Esophagus muscularis mucosa (tissue), 4 donors: Measurements from ENCODE around the gene CD63. TPM values are rescaled to one million over a fixed set of nuclear protein-coding genes. Genes with fewer than 3 reads are reported as not detected.

Source experiments
- DNase-seq: peaks from one replicate; pipeline ENCODE4 v3.0.0-alpha.2; 2017; ENCODE audit errors: extremely low spot score
- H3K27ac ChIP-seq, 4 donors: fragments of 200-600 bp; sonication (generic); replicated peaks in 1 of 4; 1 replicate in 3 of 4; 2 replicates in 1 of 4; pipeline ENCODE4 v1.5.1; 2016 to 2019; ENCODE audit warnings: mild to moderate bottlenecking in 1 of 4
- H3K27me3 ChIP-seq, 4 donors: fragments of 200-600 bp; sonication (generic); one replicate each; pipeline versions ENCODE4 v1.5.1 to v1.6.0; 2016 to 2019
- H3K36me3 ChIP-seq, 4 donors: fragments of 200-600 bp; sonication (generic); one replicate each; pipeline ENCODE4 v1.5.1; 2016 to 2019
- H3K4me1 ChIP-seq, 4 donors: fragments of 200-600 bp; sonication (generic); one replicate each; pipeline ENCODE4 v1.5.1; 2016 to 2019
- H3K4me3 ChIP-seq, 4 donors: fragments of 200-600 bp; sonication (generic); 1 replicate in 2 of 4; 2 replicates in 2 of 4; pipeline ENCODE4 v1.5.1; 2016 to 2019; ENCODE audit warnings: mild to moderate bottlenecking in 4 of 4, moderate library complexity in 1 of 4
- H3K9me3 ChIP-seq, 4 donors: fragments of 200-600 bp; sonication (generic); 1 replicate in 3 of 4; 2 replicates in 1 of 4; pipeline ENCODE4 v1.5.1; 2016 to 2019
- CTCF ChIP-seq, 3 experiments: fragments of 200-600 bp in 2 of 3; fragments of 450-650 bp in 1 of 3; sonication (generic) in 2 of 3; IDR thresholded peaks; one replicate each; pipeline ENCODE4 v1.5.1; 2017 to 2019; ENCODE audit warnings: antibody characterized with exemption in 3 of 3, mild to moderate bottlenecking in 2 of 3, moderate library complexity in 1 of 3
- EP300 ChIP-seq: sonication (generic); formaldehyde crosslinking; IDR thresholded peaks from one replicate; pipeline ENCODE4 v1.6.1; 2017; ENCODE audit warnings: antibody characterized with exemption
- POLR2A ChIP-seq: fragments of 450-650 bp; IDR thresholded peaks from one replicate; pipeline ENCODE4 v1.6.1; 2017; ENCODE audit warnings: antibody characterized with exemption, moderate library complexity, mild to moderate bottlenecking, low read depth
- POLR2AphosphoS5 ChIP-seq, 2 donors: sonication (generic); formaldehyde crosslinking; IDR thresholded peaks; one replicate each; pipeline ENCODE4 v1.6.1; 2017; ENCODE audit warnings: antibody characterized with exemption in 2 of 2
- WGBS: methylation state at CpG from one replicate; pipeline ENCODE4 v1.1.5; 2018; 5-methylcytosine and 5-hydroxymethylcytosine counted together
- intact Hi-C: fragments of 100-400 bp; cut with DNase I; formaldehyde crosslinking; loops from one replicate; pipeline ENCODE4 v1.15.1; 2023
- total RNA-seq, 4 donors: library from RNA; depleted of rRNA; stranded (reverse); fragments of >200 nt; gene quantifications; one replicate each; pipeline versions ENCODE4 v1.1.0 to v1.2.1, GENCODE V29; 2016

CD63 gene
- total RNA-seq, 4 donors from 2014 or later: 742 to 1,177 (median 845) TPM

- no peak overlapping the region for H3K27ac ChIP-seq
- TF ChIP-seq POLR2AphosphoS5 (IDR thresholded peaks at IDR 0.05) (no peak), CTCF (IDR thresholded peaks at IDR 0.05) (no peak), POLR2A (no peak), EP300 (no peak)
- peaks cover 10 to 16% (median 14%) of the 10 kb centered on the region in 4 donors for H3K4me1 ChIP-seq
- WGBS: 91% methylated on average over 5 of the region's 5 CpGs
- DNase-seq: no peak
- no peaks in the 10 kb centered on the region for H3K9me3 ChIP-seq
- peaks cover 27 to 51% (median 39%) of the 10 kb centered on the region in 4 donors for H3K36me3 ChIP-seq
- no peak overlapping the region for H3K4me3 ChIP-seq
- intact Hi-C loops: no loop called here
- no peaks in the 10 kb centered on the region for H3K27me3 ChIP-seq
Observed at GRCh38 chr12:55685671-55686070, 43.1 kb downstream of the CD63 start.

- no peaks in the 10 kb centered on the region for H3K9me3 ChIP-seq
- H3K36me3 ChIP-seq: peaks cover 27 to 51% (median 39%) of the 10 kb centered on the region in 4 donors
- no peak for TF ChIP-seq CTCF (IDR thresholded peaks at IDR 0.05)
- TF ChIP-seq POLR2AphosphoS5 (IDR thresholded peaks at IDR 0.05): peak in 1 of 2 donors; percentile 9
- H3K4me1 ChIP-seq: peaks cover 10 to 16% (median 14%) of the 10 kb centered on the region in 4 donors
- intact Hi-C loops: loop anchor here (5.0 kb wide), 1 partner anchor 52 kb away; no protein-coding TSS in a partner anchor
- 90% methylated on average over 20 of the region's 20 CpGs for WGBS
- H3K4me3 ChIP-seq: no peak overlapping the region
- no peak overlapping the region for H3K27ac ChIP-seq
- DNase-seq: no peak
- no peaks in the 10 kb centered on the region for H3K27me3 ChIP-seq
Observed at GRCh38 chr12:55684761-55685370, 43.9 kb downstream of the CD63 start.

DNA sequence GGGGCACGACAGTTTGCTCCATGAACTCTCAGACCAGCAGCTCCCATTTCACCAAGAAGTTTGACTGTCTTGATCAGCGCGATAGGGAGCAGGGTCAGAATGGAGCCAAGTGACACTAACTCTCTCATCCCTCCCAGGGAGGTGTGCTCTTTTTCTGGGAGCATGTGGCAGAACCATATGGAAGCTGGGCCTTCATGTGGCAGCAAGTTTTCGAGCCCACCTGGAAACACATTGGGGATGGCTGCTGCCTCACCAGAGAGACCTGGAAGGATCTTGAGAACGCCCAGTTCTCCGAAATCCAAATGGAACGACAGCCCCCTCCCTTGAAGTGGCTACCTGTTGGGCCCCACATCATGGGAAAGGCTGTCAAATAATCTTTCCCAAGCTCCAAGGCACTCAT, 45.1 kb downstream of the CD63 start:
- Histone ChIP-seq H3K27ac (no peak overlapping the region), H3K4me1 (peaks cover 10 to 16% (median 14%) of the 10 kb centered on the region in 4 donors), H3K9me3 (no peaks in the 10 kb centered on the region), H3K36me3 (peaks cover 22 to 42% (median 33%) of the 10 kb centered on the region in 4 donors), H3K27me3 (no peaks in the 10 kb centered on the region), H3K4me3 (no peak overlapping the region)
- peak in 1 of 2 donors; percentile 6 for TF ChIP-seq POLR2AphosphoS5 (IDR thresholded peaks at IDR 0.05)
- TF ChIP-seq CTCF (IDR thresholded peaks at IDR 0.05): no peak
- intact Hi-C loops: loop anchor here (5.0 kb wide), 1 partner anchor 54 kb away; no protein-coding TSS in a partner anchor
- no peak for DNase-seq
- 92% methylated on average over 7 of the region's 7 CpGs for WGBS

- Histone ChIP-seq H3K36me3 (peaks cover 8 to 28% (median 19%) of the 10 kb centered on the region in 4 donors), H3K4me3 (peak overlapping the region in 1 of 4 donors; percentile 19), H3K4me1 (peaks cover 10 to 16% (median 14%) of the 10 kb centered on the region in 4 donors), H3K27me3 (no peaks in the 10 kb centered on the region), H3K9me3 (no peaks in the 10 kb centered on the region), H3K27ac (peak overlapping the region in 1 of 4 donors; percentile 56)
- 87% methylated on average over 12 of the region's 13 CpGs for WGBS
- intact Hi-C loops: loop anchor here (5.0 kb wide), 1 partner anchor 55 kb away; no protein-coding TSS in a partner anchor
- no peak for TF ChIP-seq POLR2AphosphoS5 (IDR thresholded peaks at IDR 0.05)
- TF ChIP-seq POLR2A: no peak
- TF ChIP-seq EP300: no peak
- no peak for TF ChIP-seq CTCF (IDR thresholded peaks at IDR 0.05)
- no peak for DNase-seq
Observed at GRCh38 chr12:55682087-55682796, 46.6 kb downstream of the CD63 start.
